Measurements from ENCODE around the gene SLC23A2.

GRCh38 chr20:5001174-5002076 lies at the start of gene SLC23A2:
- TF ChIP-seq CTCF (IDR thresholded peaks at IDR 0.05; ENCODE audit: insufficient read depth, low read depth, low read length) (no peak), EZH2 (IDR thresholded peaks at IDR 0.05; ENCODE audit: insufficient read depth, low read length) (no peak)

Data from astrocyte (in vitro differentiated cells and primary cell).